Thoracic aorta (tissue), 2 donors: ENCODE measurements around the gene PIK3R2. TPM values are rescaled to one million over a fixed set of nuclear protein-coding genes. Genes with fewer than 3 reads are reported as not detected.

Experiments used
- ATAC-seq: fragments of 150-250 bp; one replicate; pipeline ENCODE4 v1.8.0; 2017; ENCODE audit warnings: low read depth; ENCODE audit not compliant: insufficient number of reproducible peaks, low FRiP score
- DNase-seq: peaks from one replicate; pipeline ENCODE4 v3.0.0-alpha.2; 2020; ENCODE audit warnings: low spot score
- H3K27ac ChIP-seq, 2 donors: fragments of 200-600 bp; sonication (generic); 1 replicate in 1 of 2; 2 replicates in 1 of 2; pipeline ENCODE4 v1.5.1; 2016; ENCODE audit warnings: mild to moderate bottlenecking in 2 of 2, moderate library complexity in 2 of 2
- H3K27me3 ChIP-seq: fragments of 200-600 bp; sonication (generic); replicated peaks from 2 replicates; pipeline ENCODE4 v1.6.0; 2016; ENCODE audit warnings: mild to moderate bottlenecking; ENCODE audit not compliant: insufficient read depth
- H3K36me3 ChIP-seq: fragments of 200-600 bp; sonication (generic); one replicate; pipeline ENCODE4 v1.5.1; 2016
- H3K4me1 ChIP-seq, 2 donors: fragments of 200-600 bp; sonication (generic); 1 replicate in 1 of 2; 2 replicates in 1 of 2; pipeline versions ENCODE4 v1.5.1 to v1.6.0; 2016; ENCODE audit warnings: low read depth in 2 of 2, mild to moderate bottlenecking in 1 of 2; ENCODE audit not compliant: control insufficient read depth in 1 of 2
- H3K4me3 ChIP-seq: fragments of 200-600 bp; sonication (generic); 2 replicates; pipeline ENCODE4 v1.5.1; 2016; ENCODE audit warnings: mild to moderate bottlenecking
- H3K9me3 ChIP-seq: fragments of 200-600 bp; sonication (generic); 2 replicates; pipeline ENCODE4 v1.5.1; 2016
- CTCF ChIP-seq: fragments of 200-600 bp; sonication (generic); IDR thresholded peaks from one replicate; pipeline ENCODE4 v1.5.1; 2019; ENCODE audit warnings: antibody characterized with exemption
- total RNA-seq, 2 donors: library from RNA; depleted of rRNA; stranded (reverse); fragments of >200 nt; gene quantifications; one replicate each; pipeline versions ENCODE4 v1.1.0 to v1.2.3, GENCODE V29; 2016

PIK3R2 gene
- total RNA-seq, 2 donors from 2014 or later, result 14.3 to 15.8 TPM

- no peak for TF ChIP-seq CTCF
- H3K4me1 ChIP-seq, result no peaks in the 10 kb centered on the region
- H3K4me3 ChIP-seq, result no peak overlapping the region
- peaks cover 41% of the 10 kb centered on the region for H3K36me3 ChIP-seq
- ATAC-seq, result no peak
- no peaks in the 10 kb centered on the region for H3K27me3 ChIP-seq
- no peak overlapping the region for H3K27ac ChIP-seq
- no peaks in the 10 kb centered on the region for H3K9me3 ChIP-seq
- no peak for DNase-seq
These were observed 20.9 kb upstream of the PIK3R2 start for GRCh38 chr19:18131841-18132596.

GRCh38 chr19:18135712-18136584 is 17.0 kb upstream of the PIK3R2 start:
- no peak overlapping the region for H3K4me3 ChIP-seq
- DNase-seq, result no peak
- no peak for TF ChIP-seq CTCF
- no peaks in the 10 kb centered on the region for H3K4me1 ChIP-seq
- no peak overlapping the region for H3K27ac ChIP-seq
- H3K27me3 ChIP-seq, result no peaks in the 10 kb centered on the region
- ATAC-seq, result no peak
- H3K36me3 ChIP-seq, result peaks cover 40% of the 10 kb centered on the region
- H3K9me3 ChIP-seq, result no peaks in the 10 kb centered on the region

- no peak for ATAC-seq
- no peak for DNase-seq
- Histone ChIP-seq H3K27me3 (no peaks in the 10 kb centered on the region), H3K4me3 (no peak overlapping the region), H3K36me3 (peaks cover 44% of the 10 kb centered on the region), H3K4me1 (no peaks in the 10 kb centered on the region), H3K27ac (no peak overlapping the region), H3K9me3 (no peaks in the 10 kb centered on the region)
- TF ChIP-seq CTCF, result no peak
These were observed 15.7 kb upstream of the PIK3R2 start for GRCh38 chr19:18137242-18137641.

- H3K4me1 ChIP-seq, result no peaks in the 10 kb centered on the region
- H3K27me3 ChIP-seq, result no peaks in the 10 kb centered on the region
- ATAC-seq (no peak), DNase-seq (no peak)
- no peak overlapping the region for H3K4me3 ChIP-seq
- H3K27ac ChIP-seq, result no peak overlapping the region
- no peaks in the 10 kb centered on the region for H3K9me3 ChIP-seq
- TF ChIP-seq CTCF, result no peak
- H3K36me3 ChIP-seq, result peaks cover 47% of the 10 kb centered on the region
These were observed 15.2 kb upstream of the PIK3R2 start for GRCh38 chr19:18137657-18138339.

GRCh38 chr19:18140473-18140872 is 12.5 kb upstream of the PIK3R2 start:
- Histone ChIP-seq H3K36me3 (peaks cover 60% of the 10 kb centered on the region), H3K9me3 (no peaks in the 10 kb centered on the region), H3K27ac (no peak overlapping the region), H3K27me3 (no peaks in the 10 kb centered on the region), H3K4me1 (no peaks in the 10 kb centered on the region), H3K4me3 (no peak overlapping the region)
- ATAC-seq (no peak), DNase-seq (no peak)
- TF ChIP-seq CTCF, result no peak
